Measurements from ENCODE around the gene MRPS11. TPM values are rescaled to one million over a fixed set of nuclear protein-coding genes. Genes with fewer than 3 reads are reported as not detected.

MRPS11 gene
- polyA plus RNA-seq, 2 of the 4 experiments (the other 2 are of a cell fraction): 99.0 to 122 TPM

DNA sequence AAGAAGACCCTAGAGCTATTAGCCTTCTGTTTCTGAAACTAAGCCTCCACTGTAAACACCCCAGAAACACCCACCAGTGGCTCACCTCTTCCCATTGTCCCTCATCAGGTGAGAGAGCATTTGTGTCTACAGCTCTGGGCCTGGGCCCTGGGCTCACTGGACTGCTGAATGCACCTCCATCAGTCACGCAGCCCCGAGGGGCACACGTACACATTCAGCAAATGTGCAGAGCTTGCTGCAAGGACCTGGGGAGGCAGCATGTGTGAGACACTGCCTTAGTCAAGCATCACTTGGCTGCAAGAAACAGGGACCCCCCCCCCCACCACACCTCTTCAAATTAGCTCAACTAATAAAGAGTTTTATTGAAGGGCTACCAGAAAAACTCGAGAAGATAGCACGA lies 29.3 kb upstream of the MRPS11 start:
- 0 out of 3 replicates have a peak overlapping the region, but pooled peaks have one; percentile 1 for H3K4me2 ChIP-seq
- FAIRE-seq (no peak), DNase-seq (ENCODE audit: low read depth in 1 of 2, low spot score in 1 of 2) (no peak), ATAC-seq (no peak)
- H3K4me1 ChIP-seq: peaks cover 11% of the 10 kb centered on the region; the same call in 2 of the 3 replicates
- TF ChIP-seq, protein P1, sequence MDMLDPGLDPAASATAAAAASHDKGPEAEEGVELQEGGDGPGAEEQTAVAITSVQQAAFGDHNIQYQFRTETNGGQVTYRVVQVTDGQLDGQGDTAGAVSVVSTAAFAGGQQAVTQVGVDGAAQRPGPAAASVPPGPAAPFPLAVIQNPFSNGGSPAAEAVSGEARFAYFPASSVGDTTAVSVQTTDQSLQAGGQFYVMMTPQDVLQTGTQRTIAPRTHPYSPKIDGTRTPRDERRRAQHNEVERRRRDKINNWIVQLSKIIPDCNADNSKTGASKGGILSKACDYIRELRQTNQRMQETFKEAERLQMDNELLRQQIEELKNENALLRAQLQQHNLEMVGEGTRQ (IDR thresholded peaks at IDR 0.05): no peak
- TF ChIP-seq POLR2A (IDR thresholded peaks at IDR 0.05; ENCODE audit: low read length): no peak
- TF ChIP-seq HDAC2 (IDR thresholded peaks at IDR 0.05): no peak
- TF ChIP-seq HOXB13 (CRISPR knock-in tag; IDR thresholded peaks at IDR 0.05; ENCODE audit: low read depth): no peak
- TF ChIP-seq, protein P2, sequence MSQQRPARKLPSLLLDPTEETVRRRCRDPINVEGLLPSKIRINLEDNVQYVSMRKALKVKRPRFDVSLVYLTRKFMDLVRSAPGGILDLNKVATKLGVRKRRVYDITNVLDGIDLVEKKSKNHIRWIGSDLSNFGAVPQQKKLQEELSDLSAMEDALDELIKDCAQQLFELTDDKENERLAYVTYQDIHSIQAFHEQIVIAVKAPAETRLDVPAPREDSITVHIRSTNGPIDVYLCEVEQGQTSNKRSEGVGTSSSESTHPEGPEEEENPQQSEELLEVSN (IDR thresholded peaks at IDR 0.05; ENCODE audit: borderline replicate concordance, low read depth): no peak
- TF ChIP-seq EHF (CRISPR knock-in tag; IDR thresholded peaks at IDR 0.05): no peak
- no peak for TF ChIP-seq POLR2AphosphoS2 (conservative IDR thresholded peaks at IDR 0.05; ENCODE audit: low read length)
- TF ChIP-seq, protein P3, sequence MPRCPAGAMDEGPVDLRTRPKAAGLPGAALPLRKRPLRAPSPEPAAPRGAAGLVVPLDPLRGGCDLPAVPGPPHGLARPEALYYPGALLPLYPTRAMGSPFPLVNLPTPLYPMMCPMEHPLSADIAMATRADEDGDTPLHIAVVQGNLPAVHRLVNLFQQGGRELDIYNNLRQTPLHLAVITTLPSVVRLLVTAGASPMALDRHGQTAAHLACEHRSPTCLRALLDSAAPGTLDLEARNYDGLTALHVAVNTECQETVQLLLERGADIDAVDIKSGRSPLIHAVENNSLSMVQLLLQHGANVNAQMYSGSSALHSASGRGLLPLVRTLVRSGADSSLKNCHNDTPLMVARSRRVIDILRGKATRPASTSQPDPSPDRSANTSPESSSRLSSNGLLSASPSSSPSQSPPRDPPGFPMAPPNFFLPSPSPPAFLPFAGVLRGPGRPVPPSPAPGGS (IDR thresholded peaks at IDR 0.05): no peak
- no peak for TF ChIP-seq MAZ (IDR thresholded peaks at IDR 0.05; ENCODE audit: borderline replicate concordance, low read depth, low read length)
- TF ChIP-seq, protein P4, sequence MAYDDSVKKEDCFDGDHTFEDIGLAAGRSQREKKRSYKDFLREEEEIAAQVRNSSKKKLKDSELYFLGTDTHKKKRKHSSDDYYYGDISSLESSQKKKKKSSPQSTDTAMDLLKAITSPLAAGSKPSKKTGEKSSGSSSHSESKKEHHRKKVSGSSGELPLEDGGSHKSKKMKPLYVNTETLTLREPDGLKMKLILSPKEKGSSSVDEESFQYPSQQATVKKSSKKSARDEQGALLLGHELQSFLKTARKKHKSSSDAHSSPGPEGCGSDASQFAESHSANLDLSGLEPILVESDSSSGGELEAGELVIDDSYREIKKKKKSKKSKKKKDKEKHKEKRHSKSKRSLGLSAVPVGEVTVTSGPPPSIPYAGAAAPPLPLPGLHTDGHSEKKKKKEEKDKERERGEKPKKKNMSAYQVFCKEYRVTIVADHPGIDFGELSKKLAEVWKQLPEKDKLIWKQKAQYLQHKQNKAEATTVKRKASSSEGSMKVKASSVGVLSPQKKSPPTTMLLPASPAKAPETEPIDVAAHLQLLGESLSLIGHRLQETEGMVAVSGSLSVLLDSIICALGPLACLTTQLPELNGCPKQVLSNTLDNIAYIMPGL (CRISPR knock-in tag; IDR thresholded peaks at IDR 0.05; ENCODE audit: borderline replicate concordance): no peak
- TF ChIP-seq ZNF302 (CRISPR knock-in tag; IDR thresholded peaks at IDR 0.05): no peak
- TF ChIP-seq KDM1A (IDR thresholded peaks at IDR 0.05; ENCODE audit: low read depth): no peak
- no peak for TF ChIP-seq JUN (IDR thresholded peaks at IDR 0.05)
- TF ChIP-seq EHMT2 (IDR thresholded peaks at IDR 0.05; ENCODE audit: low read depth): no peak
- TF ChIP-seq GATA3 (IDR thresholded peaks at IDR 0.05; ENCODE audit: borderline replicate concordance): no peak
- no peak for TF ChIP-seq RCOR1 (IDR thresholded peaks at IDR 0.05; ENCODE audit: low read depth, low read length)
- TF ChIP-seq ZFP36 (IDR thresholded peaks at IDR 0.05; ENCODE audit: borderline replicate concordance, partially characterized antibody): no peak
- no peak for TF ChIP-seq CBX8 (IDR thresholded peaks at IDR 0.05)
- TF ChIP-seq, protein P5, sequence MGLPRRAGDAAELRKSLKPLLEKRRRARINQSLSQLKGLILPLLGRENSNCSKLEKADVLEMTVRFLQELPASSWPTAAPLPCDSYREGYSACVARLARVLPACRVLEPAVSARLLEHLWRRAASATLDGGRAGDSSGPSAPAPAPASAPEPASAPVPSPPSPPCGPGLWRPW (IDR thresholded peaks at IDR 0.05): no peak
- no peak for TF ChIP-seq MYC (IDR thresholded peaks at IDR 0.05; ENCODE audit: borderline replicate concordance, low read length)
- POLR2A ChIA-PET: interaction anchor here (0.6 kb wide), 1 partner anchor 130 kb away, joined by 4 read pairs; no protein-coding TSS in a partner anchor
- H3K27ac ChIP-seq: peak overlapping the region in 1 of 2 experiments; percentile 23; a peak in 3 of 6 replicates
- peaks cover 16% of the 10 kb centered on the region for H3K9me3 ChIP-seq
- H3K4me3 ChIP-seq: no peak overlapping the region
- 48% methylated on average over 5 of the region's 5 CpGs for WGBS (ENCODE audit: missing lambda C conversion rate)
- CTCF ChIA-PET: interaction anchor here (0.6 to 1.2 kb wide), 3 partner anchors 12 to 163 kb away, joined by 4 to 6 read pairs (median 4); no protein-coding TSS in a partner anchor

DNA sequence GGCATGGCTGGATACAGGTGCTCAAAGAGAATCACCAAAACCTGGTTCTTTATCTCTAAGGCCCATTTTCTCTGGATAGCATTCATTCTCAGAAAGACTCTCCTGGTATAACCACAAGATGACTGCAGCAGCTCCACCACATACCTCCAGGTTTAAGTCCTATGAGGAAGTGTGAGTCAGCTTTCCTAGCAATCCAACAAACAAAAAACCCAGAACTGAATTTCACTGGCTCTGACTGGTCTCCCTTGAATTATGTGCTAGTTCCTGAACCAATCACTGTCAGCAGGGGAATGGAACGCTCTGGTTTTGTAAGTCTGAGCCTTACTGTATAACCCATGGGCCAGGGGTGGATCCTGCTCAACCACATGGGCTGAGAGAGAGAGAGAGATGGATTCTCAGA lies 27.5 kb upstream of the MRPS11 start:
- FAIRE-seq (no peak), ATAC-seq (peak in 1 of 2 experiments; percentile 65; a peak in 3 of 6 replicates), DNase-seq (ENCODE audit: low read depth in 1 of 2, low spot score in 1 of 2) (peak in 1 of 2 experiments; percentile 42)
- 27% methylated on average over 1 of the region's 1 CpG for WGBS (ENCODE audit: missing lambda C conversion rate)
- peaks cover 29% of the 10 kb centered on the region for H3K9me3 ChIP-seq
- TF ChIP-seq, protein P1 (IDR thresholded peaks at IDR 0.05): no peak
- H3K4me2 ChIP-seq: no peak overlapping the region
- ChIA-PET CTCF (interaction anchor here (0.6 to 2.7 kb wide), 5 partner anchors 11 to 108 kb away, joined by 3 to 23 read pairs (median 3); no protein-coding TSS in a partner anchor), POLR2A (no interaction called here)
- H3K4me3 ChIP-seq: no peak overlapping the region
- H3K4me1 ChIP-seq: peaks cover 11% of the 10 kb centered on the region; the same call in 2 of the 3 replicates
- H3K27ac ChIP-seq: peak overlapping the region in 1 of 2 experiments; percentile 58; a peak in 3 of 6 replicates

Data from A549 (cell line).